ENCODE results near the gene CNNM4.

CNNM4 gene

DNA sequence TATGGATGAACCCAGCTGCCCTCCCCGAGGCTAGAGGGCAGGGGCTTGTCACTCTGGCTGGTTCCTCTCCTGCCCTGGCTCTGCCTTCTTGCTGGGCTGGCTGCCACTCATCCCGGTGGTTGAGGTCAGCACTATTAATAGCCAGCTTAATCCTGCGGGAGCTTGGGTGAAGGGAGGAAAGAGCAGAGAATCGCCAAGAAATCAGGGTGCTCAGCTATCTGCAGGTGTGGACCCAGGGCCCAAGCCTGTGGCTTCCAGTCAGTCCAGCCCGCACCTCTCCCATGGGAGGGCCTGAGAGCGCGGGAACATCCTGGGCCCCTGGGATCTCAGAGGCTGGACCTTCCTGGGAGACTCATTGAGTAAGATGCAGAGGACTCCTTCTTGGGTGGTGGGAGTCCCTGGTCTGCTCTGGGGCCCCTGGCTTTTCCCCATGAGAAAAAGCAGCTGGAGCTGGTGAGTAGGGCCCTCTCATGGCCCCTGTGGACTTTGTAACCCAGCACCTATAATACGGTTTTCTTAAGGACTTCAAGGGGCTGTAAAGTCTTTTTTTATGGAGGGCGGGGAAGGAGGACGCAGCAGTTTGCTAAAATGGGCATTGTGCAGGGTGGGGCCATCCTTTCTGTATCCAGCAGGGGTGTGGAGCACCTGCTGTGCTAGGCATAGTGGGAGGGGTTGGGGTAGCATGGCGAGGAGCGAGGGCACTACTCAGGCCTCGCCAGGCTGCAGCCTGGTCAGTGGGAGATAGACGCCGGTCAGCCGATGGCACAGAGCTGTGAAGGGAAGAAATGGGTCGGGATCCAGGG lies 27.9 kb downstream of the CNNM4 start:
- Histone ChIP-seq H3K27me3 (ENCODE audit: insufficient read depth, low read length, poor library complexity, severe bottlenecking) (no peaks in the 10 kb centered on the region), H3K36me3 (ENCODE audit: insufficient read depth, low read length) (no peaks in the 10 kb centered on the region), H2AFZ (ENCODE audit: low read length) (no peak overlapping the region), H3K4me2 (ENCODE audit: low read depth, low read length, poor library complexity, severe bottlenecking) (no peak overlapping the region), H3K79me2 (ENCODE audit: insufficient read depth, low read length) (no peaks in the 10 kb centered on the region), H4K20me1 (ENCODE audit: insufficient read depth, low read length, poor library complexity, severe bottlenecking) (no peaks in the 10 kb centered on the region), H3K9ac (ENCODE audit: low read depth, low read length, poor library complexity, severe bottlenecking) (no peak overlapping the region), H3K9me2 (replicated peaks; ENCODE audit: low read depth, low read length) (no peaks in the 10 kb centered on the region), H3K4me3 (ENCODE audit: low read length, poor library complexity, severe bottlenecking) (no peak overlapping the region), H3K4me1 (ENCODE audit: insufficient read depth, low read length, poor library complexity, severe bottlenecking) (no peaks in the 10 kb centered on the region), H3K9me3 (ENCODE audit: insufficient read depth, low read depth, low read length) (no peaks in the 10 kb centered on the region), H3F3A (ENCODE audit: low read depth) (no peaks in the 10 kb centered on the region)
- TF ChIP-seq CTCF (conservative IDR thresholded peaks at IDR 0.05; ENCODE audit: low read length) (no peak), EZH2phosphoT487 (IDR thresholded peaks at IDR 0.05; ENCODE audit: borderline replicate concordance) (no peak)

DNA sequence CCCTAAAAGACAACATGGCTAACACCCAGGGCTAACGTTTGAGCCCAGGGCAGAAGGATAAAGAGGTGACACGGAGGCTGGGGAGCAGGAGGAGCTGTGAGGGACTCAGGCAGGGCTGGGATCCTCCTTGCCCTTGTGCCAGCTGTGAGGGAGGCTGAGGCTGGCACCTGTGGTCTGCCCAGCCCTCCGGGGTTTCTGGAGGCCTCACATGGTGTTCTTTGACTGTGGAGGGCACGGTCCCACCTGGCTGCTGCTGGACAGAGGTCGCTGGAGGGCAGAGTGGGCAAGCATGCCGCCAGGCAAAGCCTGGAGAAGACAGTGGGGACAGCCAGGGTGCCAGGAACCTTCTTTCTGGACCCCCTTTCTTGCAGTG lies 28.5 kb downstream of the CNNM4 start:
- no peak for TF ChIP-seq CTCF (conservative IDR thresholded peaks at IDR 0.05; ENCODE audit: low read length)
- no peak for TF ChIP-seq EZH2phosphoT487 (IDR thresholded peaks at IDR 0.05; ENCODE audit: borderline replicate concordance)
- Histone ChIP-seq H3K9me3 (ENCODE audit: insufficient read depth, low read depth, low read length) (no peaks in the 10 kb centered on the region), H3K4me2 (ENCODE audit: low read depth, low read length, poor library complexity, severe bottlenecking) (no peak overlapping the region), H2AFZ (ENCODE audit: low read length) (no peak overlapping the region), H3K4me3 (ENCODE audit: low read length, poor library complexity, severe bottlenecking) (no peak overlapping the region), H4K20me1 (ENCODE audit: insufficient read depth, low read length, poor library complexity, severe bottlenecking) (no peaks in the 10 kb centered on the region), H3K79me2 (ENCODE audit: insufficient read depth, low read length) (no peaks in the 10 kb centered on the region), H3K4me1 (ENCODE audit: insufficient read depth, low read length, poor library complexity, severe bottlenecking) (no peaks in the 10 kb centered on the region), H3K36me3 (ENCODE audit: insufficient read depth, low read length) (no peaks in the 10 kb centered on the region), H3K9ac (ENCODE audit: low read depth, low read length, poor library complexity, severe bottlenecking) (no peak overlapping the region), H3K9me2 (replicated peaks; ENCODE audit: low read depth, low read length) (no peaks in the 10 kb centered on the region), H3K27me3 (ENCODE audit: insufficient read depth, low read length, poor library complexity, severe bottlenecking) (no peaks in the 10 kb centered on the region), H3F3A (ENCODE audit: low read depth) (no peaks in the 10 kb centered on the region)

DNA sequence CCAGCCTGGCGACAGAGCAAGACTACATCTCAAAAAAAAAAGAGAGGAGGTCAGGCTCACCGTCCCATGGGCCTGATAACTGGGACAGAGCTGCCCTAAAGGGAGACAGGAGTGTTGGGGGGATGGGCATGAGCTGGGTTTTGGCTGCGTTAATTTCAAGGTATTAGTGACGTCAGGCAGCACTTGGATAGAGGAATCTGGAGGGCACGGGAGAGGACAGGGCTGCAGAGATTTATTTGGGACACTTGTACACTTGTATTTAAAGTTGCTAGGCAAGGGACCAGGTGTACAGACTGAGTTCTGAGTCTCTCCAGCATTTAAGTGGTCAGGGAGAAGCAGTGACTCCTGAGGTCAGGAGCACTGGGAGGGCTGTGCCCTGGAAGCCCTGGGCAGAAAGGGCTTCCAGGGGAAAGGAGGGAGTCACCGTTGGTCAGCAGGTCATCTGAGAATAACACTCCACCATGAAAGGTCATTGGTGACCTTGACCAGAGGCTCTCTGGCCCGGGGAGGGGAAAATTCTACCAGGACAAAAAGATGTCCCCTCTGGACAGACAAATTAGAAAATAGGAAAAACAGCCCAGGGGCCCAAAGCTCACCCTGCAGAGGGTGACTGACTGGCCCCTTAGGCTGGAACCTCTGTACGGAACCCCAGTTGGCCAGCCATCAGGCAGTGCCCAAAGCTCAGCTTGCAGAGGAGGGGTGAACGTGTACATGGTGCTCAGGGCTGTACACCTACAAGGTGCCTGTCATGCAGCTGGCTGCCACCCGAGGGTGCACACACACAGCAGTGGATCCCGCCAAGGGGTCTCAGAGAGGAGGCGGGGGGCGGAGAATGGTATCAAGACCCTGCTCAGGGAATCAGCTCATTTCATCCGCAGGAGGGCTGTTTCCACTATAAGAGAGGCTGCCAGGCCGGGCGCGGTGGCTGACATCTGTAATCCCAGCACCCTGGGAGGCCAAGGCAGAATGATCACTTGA lies 32.4 kb downstream of the CNNM4 start:
- Histone ChIP-seq H3K27me3 (ENCODE audit: insufficient read depth, low read length, poor library complexity, severe bottlenecking) (no peaks in the 10 kb centered on the region), H2AFZ (ENCODE audit: low read length) (no peak overlapping the region), H4K20me1 (ENCODE audit: insufficient read depth, low read length, poor library complexity, severe bottlenecking) (no peaks in the 10 kb centered on the region), H3K9ac (ENCODE audit: low read depth, low read length, poor library complexity, severe bottlenecking) (no peak overlapping the region), H3K36me3 (ENCODE audit: insufficient read depth, low read length) (no peaks in the 10 kb centered on the region), H3K79me2 (ENCODE audit: insufficient read depth, low read length) (no peaks in the 10 kb centered on the region), H3K4me1 (ENCODE audit: insufficient read depth, low read length, poor library complexity, severe bottlenecking) (no peaks in the 10 kb centered on the region), H3K9me2 (replicated peaks; ENCODE audit: low read depth, low read length) (no peaks in the 10 kb centered on the region), H3K4me2 (ENCODE audit: low read depth, low read length, poor library complexity, severe bottlenecking) (no peak overlapping the region), H3K9me3 (ENCODE audit: insufficient read depth, low read depth, low read length) (no peaks in the 10 kb centered on the region), H3K4me3 (ENCODE audit: low read length, poor library complexity, severe bottlenecking) (no peak overlapping the region), H3F3A (ENCODE audit: low read depth) (no peaks in the 10 kb centered on the region)
- TF ChIP-seq CTCF (conservative IDR thresholded peaks at IDR 0.05; ENCODE audit: low read length), result no peak; the same call in 1 of the 2 replicates
- TF ChIP-seq EZH2phosphoT487 (IDR thresholded peaks at IDR 0.05; ENCODE audit: borderline replicate concordance), result no peak

Measured in Loucy (cell line).